MM.1S (cell line): Measurements from ENCODE around the gene EXO1.

ENCODE experiments used
- CTCF ChIP-seq: fragments of 300-600 bp; sonication (generic); IDR thresholded peaks from 2 replicates; pipeline ENCODE4 v1.5.1; 2016; ENCODE audit warnings: antibody characterized with exemption, low read length, mixed read lengths
- EZH2 ChIP-seq: fragments of 300-600 bp; sonication (generic); optimal IDR thresholded peaks from 2 replicates; pipeline ENCODE3; 2017; ENCODE audit warnings: low read depth, mild to moderate bottlenecking, antibody characterized with exemption, low read length, mixed read lengths
- EZH2phosphoT487 ChIP-seq: fragments of 300-600 bp; sonication (generic); IDR thresholded peaks from 2 replicates; pipeline ENCODE4 v1.6.1; 2018; ENCODE audit warnings: antibody characterized with exemption, low read length

- TF ChIP-seq CTCF (no peak), EZH2phosphoT487 (no peak), EZH2 (no peak)
Observed at GRCh38 chr1:241839369-241839979, 8.5 kb upstream of the EXO1 start.
